Embryonic facial prominence (tissue), 1 donor: ENCODE results near the gene SEMA6B.
"Not testable (repeated sequence)": the region's sequence is repeated elsewhere in the genome, so short reads cannot be mapped to it uniquely, and the experiment has no call there.

ENCODE experiments used
- DNase-seq: peaks from one replicate; pipeline ENCODE4 v3.0.0-alpha.2; 2016; ENCODE audit errors: extremely low spot score

Gene SEMA6B

GRCh38 chr19:4571305-4571917 is 11.9 kb upstream of the SEMA6B start:
- DNase-seq: no peak

DNA sequence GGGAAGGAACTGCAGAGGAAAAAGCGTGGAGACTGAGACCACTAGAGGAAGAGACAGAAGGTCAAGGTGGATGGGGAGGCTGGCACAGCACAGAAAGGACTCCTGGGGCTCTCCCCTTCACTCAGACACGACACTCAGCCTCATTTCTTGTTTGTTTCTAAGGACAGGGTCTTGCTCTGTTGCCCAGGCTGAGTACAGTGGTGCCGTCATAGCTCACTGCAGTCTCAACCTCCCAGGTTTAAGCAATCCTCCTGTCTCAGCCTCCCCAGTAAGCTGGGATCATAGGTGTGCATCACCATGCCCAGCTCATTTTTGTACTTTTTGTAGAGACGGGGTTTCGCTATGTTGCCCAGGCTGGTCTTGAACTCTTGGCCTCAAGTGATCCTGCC is 11.4 kb upstream of the SEMA6B start:
- DNase-seq: no peak

- DNase-seq: no peak
These were observed 10.9 kb upstream of the SEMA6B start for GRCh38 chr19:4570402-4570801.

DNA sequence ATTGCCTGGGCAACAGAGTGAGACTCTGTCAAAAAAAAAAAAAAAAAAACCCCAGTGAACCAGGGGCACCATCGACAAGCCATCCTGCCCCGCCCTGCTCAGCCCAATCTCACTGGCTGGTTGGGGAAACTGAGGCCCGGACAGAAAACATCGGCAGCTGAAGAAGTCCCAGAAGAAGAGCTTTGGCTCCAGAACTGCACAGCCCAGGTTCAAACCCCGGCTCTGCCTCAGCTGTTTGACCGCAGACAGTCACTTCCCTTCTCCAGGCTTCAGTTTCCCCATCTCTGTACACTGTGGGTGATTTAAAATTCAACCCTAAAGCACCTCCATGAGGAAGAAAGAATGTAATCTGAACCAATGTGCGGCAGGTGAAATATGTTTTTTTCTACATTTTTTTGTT is 9.4 kb upstream of the SEMA6B start:
- no peak for DNase-seq

DNA sequence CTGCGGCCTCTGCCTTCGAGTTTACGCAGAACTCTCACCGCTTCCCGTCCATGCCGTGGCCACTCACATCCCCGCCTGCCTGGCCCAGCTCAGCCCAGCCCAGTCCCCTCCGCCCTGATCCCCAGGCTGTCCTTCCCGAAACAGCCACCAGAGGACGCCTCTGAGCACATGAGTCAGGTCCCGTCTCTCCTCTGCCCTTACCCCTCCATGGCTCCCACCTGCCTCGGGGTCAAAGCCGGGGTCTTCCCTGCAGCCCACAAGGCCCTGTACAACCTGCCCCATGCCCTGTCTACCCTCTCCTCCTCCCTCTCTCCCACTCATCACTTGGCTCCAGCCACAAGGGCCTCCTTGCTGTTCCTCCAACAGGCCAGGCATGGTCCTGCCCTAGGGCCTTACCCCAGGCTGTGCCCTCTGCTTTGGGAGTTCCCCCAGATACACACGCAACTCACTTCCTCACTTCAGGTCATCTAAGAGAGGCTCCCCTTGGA is 8.1 kb upstream of the SEMA6B start:
- no peak for DNase-seq

GRCh38 chr19:4566402-4567051 is 7.0 kb upstream of the SEMA6B start:
- DNase-seq: no peak

DNA sequence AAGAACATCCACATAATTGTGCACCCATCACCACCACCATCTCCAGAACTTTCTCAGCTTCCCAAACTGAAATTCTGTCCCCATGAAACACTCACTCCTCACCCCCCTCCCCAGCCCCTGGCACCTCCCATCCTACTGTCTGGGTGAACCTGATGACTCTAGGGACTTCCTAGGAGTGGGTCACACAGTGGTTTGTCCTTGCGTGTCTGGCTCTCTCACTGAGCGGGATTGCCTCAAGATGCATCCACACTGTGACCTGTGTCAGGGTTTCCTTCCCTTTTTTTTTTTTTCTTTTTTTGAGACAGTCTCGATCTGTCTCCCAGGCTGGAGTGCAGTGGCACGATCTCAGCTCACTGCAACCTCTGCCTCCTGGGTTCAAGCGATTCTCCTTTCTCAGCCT is 4.1 kb upstream of the SEMA6B start:
- DNase-seq: not testable (repeated sequence)

DNA sequence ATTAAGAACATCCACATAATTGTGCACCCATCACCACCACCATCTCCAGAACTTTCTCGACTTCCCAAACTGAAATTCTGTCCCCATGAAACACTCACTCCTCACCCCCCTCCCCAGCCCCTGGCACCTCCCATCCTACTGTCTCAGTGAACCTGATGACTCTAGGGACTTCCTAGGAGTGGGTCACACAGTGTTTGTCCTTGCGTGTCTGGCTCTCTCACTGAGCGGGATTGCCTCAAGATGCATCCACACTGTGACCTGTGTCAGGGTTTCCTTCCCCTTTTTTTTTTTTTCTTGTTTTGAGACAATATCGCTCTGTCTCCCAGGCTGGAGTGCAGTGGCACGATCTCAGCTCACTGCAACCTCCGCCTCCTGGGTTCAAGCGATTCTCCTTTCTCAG is 2.6 kb upstream of the SEMA6B start:
- DNase-seq: not testable (repeated sequence)

- DNase-seq: no peak
These were observed 1.2 kb downstream of the SEMA6B start for GRCh38 chr19:4557971-4558941.

- no peak for DNase-seq
These were observed 2.1 kb downstream of the SEMA6B start for GRCh38 chr19:4557144-4557970.

GRCh38 chr19:4556597-4557127 is 2.8 kb downstream of the SEMA6B start:
- no peak for DNase-seq

DNA sequence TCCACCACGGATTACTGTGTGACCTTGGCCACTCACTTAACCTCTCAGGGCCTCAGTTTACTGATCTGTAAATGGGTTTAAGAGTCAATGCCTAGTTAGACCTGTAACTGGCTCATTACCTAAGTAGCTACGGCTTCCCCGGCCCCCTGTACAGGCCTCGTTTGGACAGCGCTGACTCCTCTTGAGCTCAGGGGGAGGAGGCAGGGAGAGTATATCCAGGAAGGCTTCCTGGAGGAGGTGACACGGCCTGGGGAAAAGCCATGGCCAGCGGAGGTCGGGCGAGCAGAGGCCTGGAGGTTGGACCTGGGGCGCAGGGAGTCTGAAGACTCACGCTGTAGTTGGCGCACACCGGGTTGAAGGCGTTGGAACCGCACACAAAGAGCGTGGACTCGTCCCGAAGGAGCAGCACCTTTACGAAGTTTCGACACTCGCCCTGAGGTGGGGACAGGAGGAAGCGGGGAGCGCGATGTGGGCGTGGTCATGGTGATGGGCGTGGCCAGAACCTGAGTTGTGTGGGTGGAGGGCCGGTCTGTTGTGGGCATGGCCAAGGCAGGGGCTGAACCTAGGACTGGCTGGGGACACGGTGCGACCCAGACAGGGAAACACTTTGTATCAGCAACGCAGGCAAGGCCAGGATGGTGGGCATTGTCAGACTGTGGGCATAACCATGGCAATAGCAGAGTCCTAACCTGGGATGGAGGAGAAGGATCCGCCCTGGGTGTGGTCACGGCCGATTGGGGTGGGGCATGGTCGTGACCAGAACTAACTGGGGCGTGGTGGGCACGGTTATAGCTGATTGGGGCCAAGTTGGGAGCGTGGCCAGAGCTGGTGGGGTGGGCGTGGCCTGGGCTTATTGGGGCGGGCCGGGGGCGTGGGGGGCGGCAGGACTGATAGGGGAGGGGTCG is 3.6 kb downstream of the SEMA6B start:
- DNase-seq: no peak

- DNase-seq: no peak
These were observed 4.8 kb downstream of the SEMA6B start for GRCh38 chr19:4554717-4555116.

- no peak for DNase-seq
These were observed 5.7 kb downstream of the SEMA6B start for GRCh38 chr19:4553775-4554174.

DNA sequence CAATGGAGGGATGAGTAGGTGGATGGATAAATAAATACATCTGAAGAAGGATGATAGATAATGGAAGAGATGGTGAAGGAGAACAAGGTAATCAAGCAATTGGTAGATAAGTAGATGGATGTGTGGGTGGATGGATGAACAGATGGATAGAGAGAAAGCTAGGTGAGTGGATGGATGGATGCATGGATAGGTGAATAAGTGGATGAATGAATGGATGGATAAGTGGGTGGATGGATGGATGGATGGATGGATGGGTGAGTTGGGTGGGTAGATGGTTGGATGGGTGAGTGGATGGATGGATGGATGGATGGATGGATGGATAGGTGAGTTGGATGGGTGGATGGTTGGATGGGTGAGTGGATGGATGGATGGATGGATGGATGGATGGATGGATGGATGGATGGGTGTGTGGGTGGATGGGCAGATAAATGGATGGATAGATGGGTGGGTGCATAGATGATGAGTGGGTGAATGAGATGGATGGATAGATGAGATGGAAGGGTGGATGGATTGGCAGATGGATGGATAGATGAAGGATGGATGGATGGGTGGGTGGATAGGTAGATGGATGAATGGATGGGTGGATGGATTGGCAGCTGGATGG is 6.3 kb downstream of the SEMA6B start:
- no peak for DNase-seq

- no peak for DNase-seq
These were observed 7.0 kb downstream of the SEMA6B start for GRCh38 chr19:4552525-4552819.

- no peak for DNase-seq
These were observed 8.9 kb downstream of the SEMA6B start for GRCh38 chr19:4550479-4551050.

DNA sequence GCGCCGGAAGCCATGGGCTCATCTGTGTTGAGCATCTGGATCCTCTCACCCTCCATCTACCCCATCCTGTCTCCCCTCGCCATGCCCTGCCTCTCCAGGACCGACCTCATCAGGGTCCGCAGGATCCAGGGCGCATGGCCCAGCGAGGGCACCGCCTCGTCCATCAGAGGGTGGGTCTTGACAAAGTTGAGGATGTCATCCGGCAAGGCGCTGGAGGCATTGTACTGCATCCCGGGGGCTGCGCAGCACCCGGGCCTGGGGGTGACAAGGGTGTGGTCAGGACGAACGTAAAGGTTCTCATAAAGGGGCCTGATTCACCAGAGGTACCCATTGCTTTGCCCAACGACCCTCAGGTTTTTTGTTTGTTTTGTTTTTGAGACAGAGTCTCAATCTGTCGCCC is 9.5 kb downstream of the SEMA6B start:
- no peak for DNase-seq

DNA sequence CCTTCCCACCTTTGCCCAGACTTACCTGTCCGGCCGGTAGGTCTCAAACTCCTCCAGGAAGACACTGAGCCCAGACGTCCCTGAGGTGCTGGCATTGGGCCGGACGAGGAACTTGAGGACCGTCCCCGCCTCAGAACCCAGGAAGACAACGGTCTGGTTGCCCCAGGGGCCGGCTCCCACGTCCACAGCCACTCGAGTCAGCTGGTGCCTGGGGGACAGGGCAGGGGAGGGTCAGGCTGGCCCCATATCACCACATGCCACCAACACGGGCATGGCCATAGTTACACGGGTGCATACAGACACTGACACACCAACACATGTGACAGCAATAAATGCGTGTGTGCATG is 11.3 kb downstream of the SEMA6B start:
- no peak for DNase-seq
